Activated T-cell treated with anti-CD3 and anti-CD28 coated beads, Interleukin-2, amount 50 U/mL, for 4 hours (primary cell): ENCODE data around the gene ENSA. TPM values are rescaled to one million over a fixed set of nuclear protein-coding genes. Genes with fewer than 3 reads are reported as not detected.
"Not testable (repeated sequence)": the region's sequence is repeated elsewhere in the genome, so short reads cannot be mapped to it uniquely, and the experiment has no call there.

Source experiments
- ATAC-seq, 2 donors: fragments of 200-7000 bp; cut with Tn5 transposase; one replicate each; pipeline ENCODE4 v1.10.0; 2021
- DNase-seq: peaks from one replicate; pipeline ENCODE4 v3.0.0-alpha.2; 2020
- H3K27me3 Mint-ChIP-seq: one replicate; pipeline ENCODE4 v1.8.0; 2021; ENCODE audit warnings: low read depth, mixed read lengths
- H3K36me3 Mint-ChIP-seq: one replicate; pipeline ENCODE4 v1.8.0; 2022; ENCODE audit warnings: mixed read lengths; ENCODE audit not compliant: insufficient read depth
- H3K4me1 Mint-ChIP-seq: one replicate; pipeline ENCODE4 v1.8.0; 2021; ENCODE audit warnings: low read depth, mixed read lengths
- H3K4me3 Mint-ChIP-seq: one replicate; pipeline ENCODE4 v1.8.0; 2021; ENCODE audit warnings: mild to moderate bottlenecking, moderate library complexity, mixed read lengths
- H3K9me3 Mint-ChIP-seq: one replicate; pipeline ENCODE4 v1.8.0; 2021; ENCODE audit warnings: mixed read lengths
- total RNA-seq, 3 donors: library from RNA; stranded (reverse); gene quantifications; one replicate each; pipeline ENCODE4 v1.2.1, GENCODE V29; 2021

Gene ENSA
- total RNA-seq, 3 donors from 2014 or later: 221 to 224 (median 223) TPM

GRCh38 chr1:150580966-150581365, 48.4 kb downstream of the ENSA start:
- not testable (repeated sequence) for ATAC-seq, DNase-seq, H3K9me3 Mint-ChIP-seq, H3K27me3 Mint-ChIP-seq
- peaks cover 16% of the 10 kb centered on the region for H3K4me1 Mint-ChIP-seq
- H3K36me3 Mint-ChIP-seq: peaks cover 30% of the 10 kb centered on the region
- peak overlapping the region; percentile 97 for H3K4me3 Mint-ChIP-seq

- H3K9me3 Mint-ChIP-seq: no peaks in the 10 kb centered on the region
- H3K36me3 Mint-ChIP-seq: peaks cover 39% of the 10 kb centered on the region
- H3K27me3 Mint-ChIP-seq: no peaks in the 10 kb centered on the region
- H3K4me3 Mint-ChIP-seq: peak overlapping the region; percentile 97
- DNase-seq (no peak), ATAC-seq (peak; percentile 2)
- H3K4me1 Mint-ChIP-seq: peaks cover 21% of the 10 kb centered on the region
These were observed 49.3 kb downstream of the ENSA start for GRCh38 chr1:150579945-150580642.

GRCh38 chr1:150579110-150579944, 50.1 kb downstream of the ENSA start, which contains the start of gene MCL1:
Gene MCL1, minus strand, starts transcription at chr1:150579610. Its CDS starts 80 bp downstream, at chr1:150579530.
- Mint-ChIP-seq H3K4me1 (peaks cover 29% of the 10 kb centered on the region), H3K9me3 (no peaks in the 10 kb centered on the region), H3K4me3 (peak within 1 kb of the TSS; percentile 97), H3K27me3 (no peaks in the 10 kb centered on the region), H3K36me3 (peaks cover 46% of the 10 kb centered on the region)
- peak; percentile 80 for DNase-seq
- ATAC-seq: peak; percentile 87

- peak; percentile 12 to 17 for ATAC-seq
- Mint-ChIP-seq H3K36me3 (peaks cover 52% of the 10 kb centered on the region), H3K9me3 (no peaks in the 10 kb centered on the region), H3K4me3 (peak overlapping the region; percentile 97), H3K27me3 (no peaks in the 10 kb centered on the region), H3K4me1 (peaks cover 34% of the 10 kb centered on the region)
- DNase-seq: peak; percentile 45
These were observed 50.9 kb downstream of the ENSA start for GRCh38 chr1:150578272-150579109.

GRCh38 chr1:150577557-150578271, 51.7 kb downstream of the ENSA start:
- H3K36me3 Mint-ChIP-seq: peaks cover 60% of the 10 kb centered on the region
- no peaks in the 10 kb centered on the region for H3K9me3 Mint-ChIP-seq
- DNase-seq: no peak
- no peak for ATAC-seq
- peak overlapping the region; percentile 97 for H3K4me3 Mint-ChIP-seq
- peaks cover 41% of the 10 kb centered on the region for H3K4me1 Mint-ChIP-seq
- no peaks in the 10 kb centered on the region for H3K27me3 Mint-ChIP-seq

- peaks cover 44% of the 10 kb centered on the region for H3K4me1 Mint-ChIP-seq
- no peaks in the 10 kb centered on the region for H3K27me3 Mint-ChIP-seq
- H3K4me3 Mint-ChIP-seq: peak overlapping the region; percentile 97
- peaks cover 64% of the 10 kb centered on the region for H3K36me3 Mint-ChIP-seq
- DNase-seq: no peak
- H3K9me3 Mint-ChIP-seq: no peaks in the 10 kb centered on the region
- ATAC-seq: no peak
These were observed 52.4 kb downstream of the ENSA start for GRCh38 chr1:150576794-150577556.

- Mint-ChIP-seq H3K9me3 (no peaks in the 10 kb centered on the region), H3K36me3 (peaks cover 64% of the 10 kb centered on the region), H3K4me3 (peak overlapping the region; percentile 97), H3K4me1 (peaks cover 48% of the 10 kb centered on the region), H3K27me3 (no peaks in the 10 kb centered on the region)
- no peak for ATAC-seq
- DNase-seq: no peak
These were observed 53.1 kb downstream of the ENSA start for GRCh38 chr1:150576367-150576711.

- peaks cover 49% of the 10 kb centered on the region for H3K4me1 Mint-ChIP-seq
These were observed 53.7 kb downstream of the ENSA start for GRCh38 chr1:150575518-150576366.

GRCh38 chr1:150575072-150575489, 54.3 kb downstream of the ENSA start:
- H3K4me3 Mint-ChIP-seq: peak overlapping the region; percentile 97
- no peak for ATAC-seq
- H3K27me3 Mint-ChIP-seq: no peaks in the 10 kb centered on the region
- peaks cover 49% of the 10 kb centered on the region for H3K4me1 Mint-ChIP-seq
- no peaks in the 10 kb centered on the region for H3K9me3 Mint-ChIP-seq
- no peak for DNase-seq
- peaks cover 69% of the 10 kb centered on the region for H3K36me3 Mint-ChIP-seq

More at GRCh38 chr1:150575518-150576366, 53.7 kb downstream of the ENSA start:
- Mint-ChIP-seq H3K36me3 (peaks cover 66% of the 10 kb centered on the region), H3K9me3 (no peaks in the 10 kb centered on the region), H3K27me3 (no peaks in the 10 kb centered on the region), H3K4me3 (peak overlapping the region; percentile 97)
- ATAC-seq: no peak
- DNase-seq: no peak

GRCh38 chr1:150574260-150575071, 54.9 kb downstream of the ENSA start:
- no peak for DNase-seq
- Mint-ChIP-seq H3K36me3 (peaks cover 74% of the 10 kb centered on the region), H3K27me3 (no peaks in the 10 kb centered on the region), H3K4me1 (peaks cover 53% of the 10 kb centered on the region), H3K4me3 (peak overlapping the region; percentile 97), H3K9me3 (no peaks in the 10 kb centered on the region)
- no peak for ATAC-seq

- Mint-ChIP-seq H3K4me1 (peaks cover 62% of the 10 kb centered on the region), H3K4me3 (peak overlapping the region; percentile 97), H3K36me3 (peaks cover 71% of the 10 kb centered on the region)
- DNase-seq, H3K9me3 Mint-ChIP-seq, H3K27me3 Mint-ChIP-seq: not testable (repeated sequence)
- ATAC-seq: peak; percentile 9 to 10
These were observed 55.8 kb downstream of the ENSA start for GRCh38 chr1:150573648-150574071.
